SK-N-SH (cell line): ENCODE measurements around the gene SSTR5.

ENCODE experiments used
- CHD2 ChIP-seq: fragments of 150-350 bp; IDR thresholded peaks from 2 replicates; pipeline ENCODE4 v1.6.1; 2018; ENCODE audit warnings: low read length; ENCODE audit not compliant: partially characterized antibody
- CTCF ChIP-seq: fragments of 200-600 bp; sonication (generic); IDR thresholded peaks from 2 replicates; pipeline ENCODE4 v1.6.1; 2017; ENCODE audit warnings: antibody characterized with exemption, mild to moderate bottlenecking, moderate library complexity
- EP300 ChIP-seq, 2 experiments: IDR thresholded peaks; 2 replicates each; pipeline versions ENCODE4 v1.4.0 to v1.6.1; 2012; ENCODE audit warnings: borderline replicate concordance in 1 of 2, low read depth in 1 of 2, low read length in 1 of 2
- FOXM1 ChIP-seq: IDR thresholded peaks from 2 replicates; pipeline ENCODE4 v1.4.0; 2012; ENCODE audit warnings: low read depth, mild to moderate bottlenecking
- GABPA ChIP-seq: IDR thresholded peaks from 2 replicates; pipeline ENCODE4 v1.4.0; 2012; ENCODE audit warnings: low read depth, mild to moderate bottlenecking
- JUND ChIP-seq: IDR thresholded peaks from 2 replicates; pipeline ENCODE4 v1.4.0; 2012
- NFIC ChIP-seq: IDR thresholded peaks from 2 replicates; pipeline ENCODE4 v1.4.0; 2012; ENCODE audit warnings: borderline replicate concordance
- POLR2AphosphoS5 ChIP-seq: IDR thresholded peaks from 2 replicates; pipeline ENCODE4 v1.6.1; 2012; ENCODE audit warnings: low read depth, low read length
- SIN3A ChIP-seq: IDR thresholded peaks from 2 replicates; pipeline ENCODE4 v1.6.1; 2012; ENCODE audit warnings: low read depth, mild to moderate bottlenecking, low read length, moderate library complexity, borderline replicate concordance
- TAF1 ChIP-seq: IDR thresholded peaks from 2 replicates; pipeline ENCODE4 v1.6.1; 2012; ENCODE audit warnings: low read depth, mild to moderate bottlenecking, low read length, moderate library complexity, borderline replicate concordance
- TCF12 ChIP-seq: IDR thresholded peaks from 2 replicates; pipeline ENCODE4 v1.4.0; 2012
- USF1 ChIP-seq: IDR thresholded peaks from 2 replicates; pipeline ENCODE4 v1.4.0; 2012; ENCODE audit warnings: low read depth, borderline replicate concordance

GRCh38 chr16:1124795-1125194, 52.2 kb downstream of the SSTR5 start:
- TF ChIP-seq TAF1 (no peak), CTCF (no peak), CHD2 (no peak), NFIC (no peak), SIN3A (no peak), GABPA (no peak), JUND (no peak), USF1 (no peak), FOXM1 (no peak), POLR2AphosphoS5 (no peak), EP300 (IDR thresholded peaks at IDR 0.05; ENCODE audit: borderline replicate concordance in 1 of 2, low read depth in 1 of 2, low read length in 1 of 2) (no peak), TCF12 (no peak)
